IMR-90 (cell line): ENCODE results near the gene DYRK3. TPM values are rescaled to one million over a fixed set of nuclear protein-coding genes. Genes with fewer than 3 reads are reported as not detected.

Experiments
- ATAC-seq: fragments of 200-7000 bp; cut with Tn5 transposase; 2 replicates; pipeline ENCODE4 v1.9.1; 2020; ENCODE audit warnings: low read depth, mild to moderate bottlenecking, moderate library complexity
- BruUV-seq: library from RNA; stranded (reverse); fragments of 400-500 nt; replicated peaks from 2 replicates; lab custom pipeline; 2021; lab: Mats Ljungman, UMichigan
- CTCF ChIA-PET: fragments of 300-600 bp; formaldehyde crosslinking; extraction: SDS; loops from one replicate; lab custom pipeline; 2021; ENCODE audit warnings: antibody characterized with exemption; lab: Yijun Ruan, JAX
- POLR2A ChIA-PET: fragments of 300-600 bp; sonication (Branson Sonifier 250); formaldehyde crosslinking; loops from one replicate; lab custom pipeline; 2022; ENCODE audit warnings: antibody characterized with exemption; ENCODE audit not compliant: unreplicated experiment; lab: Charles Lee
- DNase-seq: peaks from one replicate; pipeline ENCODE4 v3.0.0; 2013
- H2AFZ ChIP-seq: replicated peaks from 2 replicates; pipeline ENCODE3; 2013; ENCODE audit warnings: low read length, mild to moderate bottlenecking; ENCODE audit not compliant: poor library complexity
- H2AK5ac ChIP-seq: 2 replicates; pipeline ENCODE4 v1.6.1; 2013; ENCODE audit warnings: low read depth, low read length, inconsistent platforms
- H2AK9ac ChIP-seq: replicated peaks from 2 replicates; pipeline ENCODE3; 2013; ENCODE audit warnings: mild to moderate bottlenecking, low read depth, low read length, moderate library complexity; ENCODE audit not compliant: poor library complexity
- H2BK120ac ChIP-seq: 2 replicates; pipeline ENCODE4 v1.6.1; 2013; ENCODE audit warnings: low read depth, low read length, inconsistent platforms
- H2BK15ac ChIP-seq: 3 replicates; pipeline ENCODE4 v1.6.1; 2013; ENCODE audit warnings: low read depth, low read length, inconsistent platforms
- H2BK20ac ChIP-seq: 2 replicates; pipeline ENCODE4 v1.6.1; 2013; ENCODE audit warnings: low read depth, mild to moderate bottlenecking, inconsistent platforms, low read length, moderate library complexity
- H2BK5ac ChIP-seq: 2 replicates; pipeline ENCODE4 v1.6.1; 2013; ENCODE audit warnings: mild to moderate bottlenecking, low read depth, low read length, inconsistent platforms; ENCODE audit not compliant: poor library complexity, severe bottlenecking
- H3K14ac ChIP-seq: replicated peaks from 2 replicates; pipeline ENCODE4 v1.6.1; 2013; ENCODE audit warnings: low read depth, low read length, inconsistent platforms
- H3K18ac ChIP-seq: 2 replicates; pipeline ENCODE4 v1.6.1; 2013; ENCODE audit warnings: low read depth, low read length, control low read depth
- H3K23ac ChIP-seq: 2 replicates; pipeline ENCODE4 v1.6.1; 2013; ENCODE audit warnings: low read depth, low read length, inconsistent platforms
- H3K27ac ChIP-seq: 2 replicates; pipeline ENCODE4 v1.5.1; 2013; ENCODE audit warnings: mild to moderate bottlenecking, control low read depth, low read length; ENCODE audit not compliant: insufficient read depth
- H3K27me3 ChIP-seq: 2 replicates; pipeline ENCODE4 v1.6.1; 2013; ENCODE audit warnings: low read length; ENCODE audit not compliant: control insufficient read depth, insufficient read depth
- H3K36me3 ChIP-seq: 2 replicates; pipeline ENCODE4 v1.6.1; 2013; ENCODE audit warnings: low read length, mixed read lengths; ENCODE audit not compliant: control insufficient read depth, insufficient read depth
- H3K4ac ChIP-seq: 2 replicates; pipeline ENCODE4 v1.6.1; 2013; ENCODE audit warnings: low read depth, low read length, inconsistent platforms
- H3K4me1 ChIP-seq: 2 replicates; pipeline ENCODE4 v1.6.1; 2013; ENCODE audit warnings: low read length, mixed read lengths; ENCODE audit not compliant: control insufficient read depth, insufficient read depth
- H3K4me2 ChIP-seq: 2 replicates; pipeline ENCODE4 v1.6.1; 2013; ENCODE audit warnings: low read depth, mild to moderate bottlenecking, control low read depth, low read length, moderate library complexity
- H3K4me3 ChIP-seq: 2 replicates; pipeline ENCODE4 v1.5.1; 2013; ENCODE audit warnings: low read depth, mild to moderate bottlenecking, control low read depth, low read length, moderate library complexity; ENCODE audit not compliant: insufficient read depth
- H3K56ac ChIP-seq: 2 replicates; pipeline ENCODE4 v1.6.1; 2013; ENCODE audit warnings: low read length, inconsistent platforms; ENCODE audit not compliant: insufficient read depth; ENCODE audit errors: extremely low read depth
- H3K79me1 ChIP-seq, 2 experiments: 2 replicates each; pipeline ENCODE4 v1.6.1; 2013; ENCODE audit warnings: low read length in 2 of 2, inconsistent platforms in 1 of 2, low read depth in 1 of 2
- H3K9ac ChIP-seq: 2 replicates; pipeline ENCODE4 v1.6.1; 2013; ENCODE audit warnings: low read depth, low read length, control low read depth
- H3K9me1 ChIP-seq: 2 replicates; pipeline ENCODE4 v1.6.1; 2013; ENCODE audit warnings: low read length, inconsistent platforms; ENCODE audit not compliant: insufficient read depth
- H3K9me3 ChIP-seq: 2 replicates; pipeline ENCODE4 v1.6.1; 2013; ENCODE audit warnings: low read length; ENCODE audit not compliant: control insufficient read depth, insufficient read depth
- H4K20me1 ChIP-seq: 2 replicates; pipeline ENCODE4 v1.6.1; 2013; ENCODE audit warnings: low read length, inconsistent platforms; ENCODE audit not compliant: insufficient read depth
- H4K5ac ChIP-seq: 2 replicates; pipeline ENCODE4 v1.6.1; 2013; ENCODE audit warnings: mild to moderate bottlenecking, low read depth, low read length, control low read depth
- H4K8ac ChIP-seq, 2 experiments: 2 replicates each; pipeline ENCODE4 v1.6.1; 2013; ENCODE audit warnings: low read depth in 2 of 2, low read length in 2 of 2, control low read depth in 1 of 2, inconsistent platforms in 1 of 2
- H4K91ac ChIP-seq: 2 replicates; pipeline ENCODE4 v1.6.1; 2013; ENCODE audit warnings: low read depth, low read length, inconsistent platforms; ENCODE audit not compliant: insufficient read depth
- CEBPB ChIP-seq: IDR thresholded peaks from 2 replicates; pipeline ENCODE4 v1.6.1; 2012; ENCODE audit warnings: low read depth, low read length, improper control_type of control experiment
- CHD1 ChIP-seq: IDR thresholded peaks from 2 replicates; pipeline ENCODE4 v1.6.1; 2012; ENCODE audit warnings: low read depth, low read length, improper control_type of control experiment
- ELK1 ChIP-seq: fragments of 150-350 bp; IDR thresholded peaks from 2 replicates; pipeline ENCODE4 v1.6.1; 2016; ENCODE audit warnings: low read depth, mild to moderate bottlenecking, low read length, moderate library complexity, borderline replicate concordance
- FOS ChIP-seq: fragments of 150-350 bp; IDR thresholded peaks from 2 replicates; pipeline ENCODE4 v1.6.1; 2016; ENCODE audit warnings: low read depth, low read length
- MAFK ChIP-seq: IDR thresholded peaks from 2 replicates; pipeline ENCODE4 v1.6.1; 2012; ENCODE audit warnings: low read depth, low read length, improper control_type of control experiment
- MAZ ChIP-seq: IDR thresholded peaks from 2 replicates; pipeline ENCODE4 v1.6.1; 2012; ENCODE audit warnings: low read depth, mild to moderate bottlenecking, low read length, improper control_type of control experiment, moderate library complexity, borderline replicate concordance
- NFE2L2 ChIP-seq: fragments of 150-350 bp; IDR thresholded peaks from 2 replicates; pipeline ENCODE4 v1.6.1; 2016; ENCODE audit warnings: low read depth, mild to moderate bottlenecking, low read length
- POLR2A ChIP-seq: IDR thresholded peaks from 2 replicates; pipeline ENCODE4 v1.6.1; 2012; ENCODE audit warnings: mild to moderate bottlenecking, low read depth, low read length
- RAD21 ChIP-seq: IDR thresholded peaks from 2 replicates; pipeline ENCODE4 v1.6.1; 2012; ENCODE audit warnings: low read length, improper control_type of control experiment
- RCOR1 ChIP-seq: IDR thresholded peaks from 2 replicates; pipeline ENCODE4 v1.6.1; 2012; ENCODE audit warnings: mild to moderate bottlenecking, low read length, improper control_type of control experiment; ENCODE audit not compliant: insufficient replicate concordance
- SMC3 ChIP-seq: fragments of 150-350 bp; IDR thresholded peaks from 2 replicates; pipeline ENCODE4 v1.6.1; 2016; ENCODE audit warnings: low read depth, mild to moderate bottlenecking, antibody characterized with exemption, low read length, moderate library complexity
- USF2 ChIP-seq: fragments of 150-350 bp; IDR thresholded peaks from 2 replicates; pipeline ENCODE4 v1.6.1; 2017; ENCODE audit warnings: mild to moderate bottlenecking, antibody characterized with exemption, low read length, low read depth
- WGBS, 2 experiments: methylation state at CpG; one replicate each; pipeline versions ENCODE4 v1.1.5 to v1.1.7; 2013; ENCODE audit warnings: missing lambda C conversion rate in 2 of 2; ENCODE audit not compliant: insufficient read length in 1 of 2; ENCODE audit errors: extremely low coverage in 2 of 2; 5-methylcytosine and 5-hydroxymethylcytosine counted together
- dilution Hi-C: fragments of 300-500 bp; cut with HindIII; formaldehyde crosslinking; loops from one replicate; pipeline ENCODE4 v1.14.3; 2018; ENCODE audit warnings: low sequenced_read_pairs; ENCODE audit not compliant: unreplicated experiment
- in situ Hi-C: fragments of 300-500 bp; cut with MboI; formaldehyde crosslinking; loops from 3 replicates; pipeline ENCODE4 v1.14.3; 2019; ENCODE audit warnings: low sequenced_read_pairs, inconsistent platforms, mixed read lengths
- intact Hi-C: fragments of 100-400 bp; cut with micrococcal nuclease; formaldehyde crosslinking; loops from 2 replicates; pipeline ENCODE4 v1.10.0; 2022
- polyA plus RNA-seq, 3 experiments: library from polyadenylated mRNA; depleted of rRNA; stranded (reverse); fragments of >200 nt; gene quantifications; 2 replicates each; pipeline ENCODE4 v1.2.3, GENCODE V29; 2012; ENCODE audit warnings: low replicate concordance in 1 of 3
- total RNA-seq: library from RNA; depleted of rRNA; stranded (reverse); fragments of >200 nt; gene quantifications from 2 replicates; pipeline ENCODE4 v1.2.3, GENCODE V29; 2012
- TF ChIP-seq, protein P1 (sequence below): conservative IDR thresholded peaks from 2 replicates; pipeline ENCODE4 v1.5.1; 2012; ENCODE audit warnings: mild to moderate bottlenecking, low read depth, low read length, improper control_type of control experiment

The DYRK3 gene
- total and polyA plus RNA-seq, 2 of the 4 experiments (the other 2 are of a cell fraction) = 5.5 to 22.0 TPM

GRCh38 chr1:206590025-206590758 lies 45.1 kb upstream of the DYRK3 start:
- H2BK120ac ChIP-seq = peak overlapping the region; percentile 26; the same call in 1 of the 2 replicates
- peak overlapping the region; percentile 38; the same call in 1 of the 2 replicates for H3K4ac ChIP-seq
- H4K5ac ChIP-seq = no peak overlapping the region
- peak overlapping the region; percentile 1; the same call in 1 of the 2 replicates for H2BK20ac ChIP-seq
- peaks cover 0 to 13% of the 10 kb centered on the region in 2 experiments; a peak in 1 of 4 replicates for H3K79me1 ChIP-seq
- intact Hi-C loops = no loop called here
- 0 out of 2 replicates have a peak overlapping the region, but pooled peaks have one; percentile 29 for H4K91ac ChIP-seq
- ATAC-seq = 0 out of 2 replicates have a peak, but pooled peaks have one; percentile 15
- in situ Hi-C loops = no loop called here
- H2AFZ ChIP-seq = no peak overlapping the region
- peaks cover 21% of the 10 kb centered on the region for H3K9me1 ChIP-seq
- H3K36me3 ChIP-seq = peaks cover 13% of the 10 kb centered on the region
- peak overlapping the region; percentile 5 for H2AK9ac ChIP-seq
- 0 out of 3 replicates have a peak overlapping the region, but pooled peaks have one; percentile 18 for H2BK15ac ChIP-seq
- POLR2A ChIA-PET = no interaction called here
- H3K27me3 ChIP-seq = no peaks in the 10 kb centered on the region
- 0 out of 2 replicates have a peak overlapping the region, but pooled peaks have one; percentile 0 for H3K23ac ChIP-seq
- WGBS, 2 experiments = no CpG with 5 or more reads among the region's 8 CpGs
- H3K18ac ChIP-seq = no peak overlapping the region; the same call in 1 of the 2 replicates
- H2AK5ac ChIP-seq = peak overlapping the region; percentile 54; the same call in 1 of the 2 replicates
- H4K20me1 ChIP-seq = 0 out of 2 replicates have a peak, but pooled peaks cover 2% of the 10 kb centered on the region
- no peak overlapping the region for H3K56ac ChIP-seq
- H3K4me3 ChIP-seq = no peak overlapping the region
- 0 out of 2 replicates have a peak overlapping the region, but pooled peaks have one; percentile 1 for H3K27ac ChIP-seq
- peak overlapping the region; percentile 21 for H2BK5ac ChIP-seq
- H3K9ac ChIP-seq = no peak overlapping the region
- dilution Hi-C loops = no loop called here
- peaks cover 14% of the 10 kb centered on the region for H3K4me1 ChIP-seq
- CTCF ChIA-PET = no interaction called here
- H4K8ac ChIP-seq = peak overlapping the region in 1 of 2 experiments; percentile 22; a peak in 1 of 4 replicates
- no peaks in the 10 kb centered on the region for H3K9me3 ChIP-seq
- peak; percentile 80 for DNase-seq
- no TSS peak for BruUV-seq
- no peak overlapping the region; the same call in 1 of the 2 replicates for H3K14ac ChIP-seq
- peak overlapping the region; percentile 1; the same call in 1 of the 2 replicates for H3K4me2 ChIP-seq
- TF ChIP-seq, protein P1, sequence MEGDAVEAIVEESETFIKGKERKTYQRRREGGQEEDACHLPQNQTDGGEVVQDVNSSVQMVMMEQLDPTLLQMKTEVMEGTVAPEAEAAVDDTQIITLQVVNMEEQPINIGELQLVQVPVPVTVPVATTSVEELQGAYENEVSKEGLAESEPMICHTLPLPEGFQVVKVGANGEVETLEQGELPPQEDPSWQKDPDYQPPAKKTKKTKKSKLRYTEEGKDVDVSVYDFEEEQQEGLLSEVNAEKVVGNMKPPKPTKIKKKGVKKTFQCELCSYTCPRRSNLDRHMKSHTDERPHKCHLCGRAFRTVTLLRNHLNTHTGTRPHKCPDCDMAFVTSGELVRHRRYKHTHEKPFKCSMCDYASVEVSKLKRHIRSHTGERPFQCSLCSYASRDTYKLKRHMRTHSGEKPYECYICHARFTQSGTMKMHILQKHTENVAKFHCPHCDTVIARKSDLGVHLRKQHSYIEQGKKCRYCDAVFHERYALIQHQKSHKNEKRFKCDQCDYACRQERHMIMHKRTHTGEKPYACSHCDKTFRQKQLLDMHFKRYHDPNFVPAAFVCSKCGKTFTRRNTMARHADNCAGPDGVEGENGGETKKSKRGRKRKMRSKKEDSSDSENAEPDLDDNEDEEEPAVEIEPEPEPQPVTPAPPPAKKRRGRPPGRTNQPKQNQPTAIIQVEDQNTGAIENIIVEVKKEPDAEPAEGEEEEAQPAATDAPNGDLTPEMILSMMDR = peak; percentile 33
- TF ChIP-seq SMC3 = no peak
- no peak for TF ChIP-seq NFE2L2
- no peak for TF ChIP-seq MAZ
- no peak for TF ChIP-seq CHD1
- no peak for TF ChIP-seq USF2
- no peak for TF ChIP-seq ELK1
- peak; percentile 66 for TF ChIP-seq RCOR1
- TF ChIP-seq POLR2A = no peak
- no peak for TF ChIP-seq MAFK
- peak; percentile 6; the same call in 1 of the 2 replicates for TF ChIP-seq RAD21
- 0 out of 2 replicates have a peak, but pooled peaks have one; percentile 6 for TF ChIP-seq CEBPB
- TF ChIP-seq FOS = peak; percentile 70
